ENCODE results near the gene IER5L.

IER5L gene

DNA sequence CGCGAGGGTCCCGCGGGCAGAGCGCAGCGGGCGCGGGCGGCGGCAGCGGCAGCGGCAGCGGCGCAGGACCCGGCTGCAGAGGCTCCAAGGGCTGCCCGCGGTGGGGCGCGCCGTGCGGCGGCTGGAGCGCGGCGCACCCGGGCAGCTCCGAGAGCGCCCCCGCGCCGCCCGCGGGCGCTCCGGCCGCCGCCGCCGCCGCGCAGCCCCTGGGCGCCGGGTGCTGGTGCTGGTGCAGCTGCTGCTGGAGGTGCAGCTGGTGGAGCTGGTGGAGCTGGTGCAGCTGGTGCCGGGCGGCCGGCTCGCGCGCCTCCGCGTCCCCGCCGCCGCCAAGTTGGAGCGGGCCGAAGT is 644 bp downstream of the IER5L start:
- no peak for DNase-seq (ENCODE audit: low read depth)
- H3K4me3 ChIP-seq (ENCODE audit: low read depth, low read length): peak overlapping the region; percentile 48
- TF ChIP-seq, protein P1, sequence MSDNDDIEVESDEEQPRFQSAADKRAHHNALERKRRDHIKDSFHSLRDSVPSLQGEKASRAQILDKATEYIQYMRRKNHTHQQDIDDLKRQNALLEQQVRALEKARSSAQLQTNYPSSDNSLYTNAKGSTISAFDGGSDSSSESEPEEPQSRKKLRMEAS (IDR thresholded peaks at IDR 0.05; ENCODE audit: low read depth, low read length): no peak
- TF ChIP-seq, protein P2, sequence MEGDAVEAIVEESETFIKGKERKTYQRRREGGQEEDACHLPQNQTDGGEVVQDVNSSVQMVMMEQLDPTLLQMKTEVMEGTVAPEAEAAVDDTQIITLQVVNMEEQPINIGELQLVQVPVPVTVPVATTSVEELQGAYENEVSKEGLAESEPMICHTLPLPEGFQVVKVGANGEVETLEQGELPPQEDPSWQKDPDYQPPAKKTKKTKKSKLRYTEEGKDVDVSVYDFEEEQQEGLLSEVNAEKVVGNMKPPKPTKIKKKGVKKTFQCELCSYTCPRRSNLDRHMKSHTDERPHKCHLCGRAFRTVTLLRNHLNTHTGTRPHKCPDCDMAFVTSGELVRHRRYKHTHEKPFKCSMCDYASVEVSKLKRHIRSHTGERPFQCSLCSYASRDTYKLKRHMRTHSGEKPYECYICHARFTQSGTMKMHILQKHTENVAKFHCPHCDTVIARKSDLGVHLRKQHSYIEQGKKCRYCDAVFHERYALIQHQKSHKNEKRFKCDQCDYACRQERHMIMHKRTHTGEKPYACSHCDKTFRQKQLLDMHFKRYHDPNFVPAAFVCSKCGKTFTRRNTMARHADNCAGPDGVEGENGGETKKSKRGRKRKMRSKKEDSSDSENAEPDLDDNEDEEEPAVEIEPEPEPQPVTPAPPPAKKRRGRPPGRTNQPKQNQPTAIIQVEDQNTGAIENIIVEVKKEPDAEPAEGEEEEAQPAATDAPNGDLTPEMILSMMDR (IDR thresholded peaks at IDR 0.05; ENCODE audit: low read depth, low read length): no peak
- TF ChIP-seq POLR2A (IDR thresholded peaks at IDR 0.05; ENCODE audit: extremely low read depth, insufficient read length) (no peak), MYC (IDR thresholded peaks at IDR 0.05; ENCODE audit: low read depth, low read length) (no peak)

DNA sequence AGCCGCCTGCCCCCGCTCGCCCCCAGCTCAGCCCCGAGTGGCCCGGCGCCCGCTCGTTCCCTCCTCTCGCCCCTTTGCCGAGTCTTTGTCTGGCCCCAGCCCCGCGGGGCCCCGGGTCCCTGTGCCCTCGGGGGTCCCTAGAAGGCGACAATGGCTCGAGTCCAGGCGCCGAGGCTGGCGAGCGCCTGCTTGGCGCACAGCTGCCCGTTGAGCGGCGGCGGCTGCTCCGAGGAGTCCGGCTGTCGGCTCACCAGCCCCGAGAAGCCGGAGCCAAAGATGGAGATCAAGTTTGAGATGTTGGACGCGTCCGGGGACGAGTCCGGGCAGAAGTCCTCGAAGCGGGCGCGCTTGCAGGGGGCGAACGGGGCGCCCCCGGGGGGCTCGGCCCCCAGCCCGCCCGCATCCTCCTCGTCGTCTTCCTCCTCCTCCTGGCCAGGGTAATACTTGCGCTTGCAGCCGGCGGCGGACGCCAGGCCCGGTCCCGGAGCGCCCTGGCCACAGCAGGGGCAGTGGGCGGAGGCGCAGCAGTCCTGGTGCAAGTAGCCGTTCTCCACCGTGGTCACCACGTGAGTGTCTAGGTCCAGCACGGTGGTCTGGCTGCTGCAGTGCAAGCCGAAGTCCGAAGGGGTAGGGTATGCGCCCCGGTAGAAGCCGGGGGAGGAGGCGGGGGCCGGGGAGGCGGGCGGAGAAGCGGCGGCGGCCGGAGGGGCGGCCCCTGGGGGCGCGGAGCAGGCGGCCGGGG is 1.2 kb downstream of the IER5L start:
- H3K4me3 ChIP-seq (ENCODE audit: low read depth, low read length): peak overlapping the region; percentile 17
- peak; percentile 49 for DNase-seq (ENCODE audit: low read depth)
- TF ChIP-seq MYC (IDR thresholded peaks at IDR 0.05; ENCODE audit: low read depth, low read length) (no peak), POLR2A (IDR thresholded peaks at IDR 0.05; ENCODE audit: extremely low read depth, insufficient read length) (no peak)
- TF ChIP-seq, protein P1 (IDR thresholded peaks at IDR 0.05; ENCODE audit: low read depth, low read length): no peak
- TF ChIP-seq, protein P2 (IDR thresholded peaks at IDR 0.05; ENCODE audit: low read depth, low read length): no peak

DNA sequence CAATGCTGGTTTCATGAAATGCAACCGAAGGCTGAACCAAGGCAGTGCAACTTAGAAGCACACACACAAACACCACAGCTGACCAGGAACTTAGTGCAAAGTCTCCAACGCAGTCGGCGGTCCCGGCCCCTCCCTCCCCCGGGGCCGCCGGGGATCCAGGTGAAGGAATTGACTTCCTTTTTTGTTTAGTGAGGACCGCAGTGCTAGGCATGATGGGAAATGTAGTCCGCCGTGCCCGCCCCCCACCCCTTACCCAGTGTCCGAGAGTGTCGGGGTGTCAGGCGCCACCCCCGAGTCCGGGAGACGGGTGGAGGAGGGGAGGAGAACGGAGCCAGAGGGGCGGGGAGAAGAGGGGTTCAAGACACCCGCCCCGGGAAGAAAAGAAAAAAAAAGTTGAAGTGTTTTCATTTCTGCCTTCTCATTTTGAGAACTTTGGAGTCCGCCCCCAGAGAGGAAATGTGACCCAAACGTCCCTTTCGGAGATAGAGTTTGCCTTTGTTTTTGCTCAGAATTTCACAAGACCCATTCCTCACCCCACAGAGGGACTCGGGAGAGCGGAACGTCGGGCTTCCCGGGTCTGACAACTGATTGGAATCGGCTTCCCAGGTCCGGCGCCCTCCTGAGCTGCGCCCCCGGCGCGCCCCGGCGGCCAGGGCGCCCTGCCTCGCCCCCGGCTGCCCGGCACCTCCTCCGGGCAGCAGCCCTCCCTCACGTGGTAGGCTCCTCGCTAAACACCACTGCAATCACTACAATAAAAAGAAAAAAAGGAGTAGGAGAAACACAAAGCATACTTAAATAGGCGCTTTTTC is 2.0 kb downstream of the IER5L start:
- H3K4me3 ChIP-seq (ENCODE audit: low read depth, low read length): peak overlapping the region; percentile 53
- peak; percentile 84 for DNase-seq (ENCODE audit: low read depth)
- TF ChIP-seq, protein P2 (IDR thresholded peaks at IDR 0.05; ENCODE audit: low read depth, low read length): no peak
- TF ChIP-seq POLR2A (IDR thresholded peaks at IDR 0.05; ENCODE audit: extremely low read depth, insufficient read length) (no peak), MYC (IDR thresholded peaks at IDR 0.05; ENCODE audit: low read depth, low read length) (peak; percentile 33)
- TF ChIP-seq, protein P1 (IDR thresholded peaks at IDR 0.05; ENCODE audit: low read depth, low read length): peak; percentile 59

DNA sequence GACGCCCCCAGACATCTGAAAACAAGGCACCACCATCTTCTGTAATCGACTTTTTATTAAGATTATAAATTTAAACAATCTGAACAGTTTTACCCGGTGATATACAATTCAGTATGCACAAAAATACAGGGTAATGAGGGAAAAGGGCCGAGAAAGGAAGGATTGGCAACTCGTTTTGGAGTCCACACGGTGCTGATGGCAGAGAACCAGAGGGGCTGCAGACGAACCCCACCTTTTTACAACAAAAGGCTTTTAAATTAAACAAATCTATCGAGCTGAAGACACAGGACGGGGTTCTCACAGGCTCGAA is 2.6 kb downstream of the IER5L start:
- TF ChIP-seq, protein P1 (IDR thresholded peaks at IDR 0.05; ENCODE audit: low read depth, low read length): no peak
- TF ChIP-seq POLR2A (IDR thresholded peaks at IDR 0.05; ENCODE audit: extremely low read depth, insufficient read length) (no peak), MYC (IDR thresholded peaks at IDR 0.05; ENCODE audit: low read depth, low read length) (no peak)
- TF ChIP-seq, protein P2 (IDR thresholded peaks at IDR 0.05; ENCODE audit: low read depth, low read length): no peak
- H3K4me3 ChIP-seq (ENCODE audit: low read depth, low read length): peak overlapping the region; percentile 53
- no peak for DNase-seq (ENCODE audit: low read depth)

DNA sequence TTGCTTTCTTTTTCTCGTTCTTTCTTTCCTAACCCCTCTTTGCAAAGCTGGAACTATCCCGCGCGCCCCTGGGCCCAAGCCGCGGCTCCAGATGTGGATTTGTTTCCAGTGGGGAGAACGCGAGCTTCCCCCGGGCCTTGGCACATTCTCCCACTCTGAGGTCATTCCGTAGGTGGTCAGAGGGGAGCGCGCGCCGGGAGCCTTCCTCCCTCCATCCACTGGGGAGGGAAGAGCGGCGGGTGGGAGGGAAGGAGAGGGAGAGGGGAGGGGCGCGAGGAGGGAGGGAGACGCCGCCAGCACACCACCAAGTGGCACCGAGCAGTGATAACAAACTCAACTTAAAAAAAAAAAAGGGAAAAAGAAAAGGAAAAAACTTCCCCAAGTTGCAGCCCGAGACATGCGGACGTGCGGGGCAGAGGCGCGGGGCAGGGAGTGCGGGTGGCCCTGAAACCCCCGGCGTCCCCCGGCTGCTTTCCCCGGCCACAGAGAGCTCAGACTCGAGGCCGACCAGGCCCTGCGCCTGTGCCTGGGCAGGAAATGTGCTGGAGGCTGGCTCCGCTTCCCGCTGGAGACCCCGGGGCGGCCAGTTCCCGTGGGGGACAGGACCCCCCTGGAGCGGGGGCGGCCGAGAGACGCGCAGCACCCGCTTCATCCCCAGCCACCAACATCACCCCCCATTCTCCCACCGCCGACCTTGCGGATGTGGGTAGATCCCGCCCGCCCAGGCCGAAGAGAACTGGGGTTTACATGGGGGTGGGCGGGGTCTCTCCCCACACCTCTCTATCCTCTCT is 3.1 kb downstream of the IER5L start:
- peak overlapping the region; percentile 32 for H3K4me3 ChIP-seq (ENCODE audit: low read depth, low read length)

More for the DNA sequence above, 3.1 kb downstream of the IER5L start:
- peak; percentile 53 for DNase-seq (ENCODE audit: low read depth)
- TF ChIP-seq, protein P2 (IDR thresholded peaks at IDR 0.05; ENCODE audit: low read depth, low read length): peak; percentile 5
- no peak for TF ChIP-seq POLR2A (IDR thresholded peaks at IDR 0.05; ENCODE audit: extremely low read depth, insufficient read length)
